Measurements from ENCODE around the gene EFNA4. TPM values are rescaled to one million over a fixed set of nuclear protein-coding genes. Genes with fewer than 3 reads are reported as not detected.

EFNA4 gene
- total and polyA plus RNA-seq, 2 experiments from 2014 or later, result 4.6 to 5.5 TPM

DNA sequence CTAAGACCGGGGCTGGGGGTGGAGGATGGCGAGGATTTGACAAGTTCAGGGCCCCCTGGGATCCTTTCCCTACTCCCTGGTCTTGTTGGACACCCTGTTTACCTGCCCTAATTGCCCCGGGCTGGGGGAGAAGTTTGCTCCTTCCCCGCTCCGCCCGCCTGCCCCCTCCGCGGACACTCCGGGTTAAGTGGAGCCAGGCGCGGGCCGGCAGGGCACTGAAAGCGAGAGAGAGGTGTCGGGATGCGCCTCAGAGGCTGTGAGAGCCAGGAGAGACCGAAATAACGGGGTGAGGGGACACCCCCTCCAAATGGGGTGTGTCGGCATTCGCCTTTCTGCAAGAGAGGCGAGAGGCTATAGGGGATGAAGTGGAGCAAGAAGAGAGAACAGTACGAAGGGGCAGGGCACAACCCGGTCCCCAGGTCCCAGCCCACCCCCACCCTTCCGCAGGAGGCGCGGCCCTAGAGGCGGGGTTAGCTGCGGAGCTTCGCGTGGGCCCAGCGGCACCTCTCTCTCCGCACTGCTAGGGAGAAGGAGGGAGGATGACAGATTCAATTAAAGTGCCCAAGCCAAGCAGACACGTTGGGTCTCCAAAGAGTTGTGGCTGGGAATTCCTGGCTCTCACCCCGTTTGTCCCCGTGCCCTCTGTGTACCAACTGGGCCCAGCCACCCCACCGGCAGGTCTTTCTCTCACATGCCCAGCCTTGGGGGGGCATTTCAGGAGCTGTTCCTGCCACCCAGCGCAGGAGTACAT, 18.9 kb downstream of the EFNA4 start:
- H3F3A ChIP-seq (ENCODE audit: insufficient read depth), result peaks cover 7% of the 10 kb centered on the region
- peaks cover 49% of the 10 kb centered on the region for H3K27me3 ChIP-seq (replicated peaks; ENCODE audit: insufficient read depth)
- H3K4me2 ChIP-seq (ENCODE audit: unreplicated experiment), result no peak overlapping the region
- H4K20me1 ChIP-seq (ENCODE audit: insufficient read depth), result no peaks in the 10 kb centered on the region
- H3K36me3 ChIP-seq (ENCODE audit: low read depth), result no peaks in the 10 kb centered on the region
- no peak overlapping the region for H3K4me3 ChIP-seq
- TF ChIP-seq EZH2phosphoT487 (IDR thresholded peaks at IDR 0.05; ENCODE audit: insufficient read depth, low read depth), result peak; percentile 93
- TF ChIP-seq EZH2 (IDR thresholded peaks at IDR 0.05; ENCODE audit: insufficient read depth, poor library complexity, severe bottlenecking), result no peak
- H3K27ac ChIP-seq, result no peak overlapping the region
- no peak overlapping the region for H3K9ac ChIP-seq
- DNase-seq, result peak; percentile 40
- in situ Hi-C loops (cut with MboI), result no loop called here
- WGBS, 2 experiments (ENCODE audit: low coverage in 1 of 2, low lambda C conversion rate in 2 of 2, missing lambda C conversion rate in 2 of 2), result 5 to 8% methylated on average over 36 of the region's 36 CpGs
- no peaks in the 10 kb centered on the region for H3K9me3 ChIP-seq (ENCODE audit: low read depth)
- no peaks in the 10 kb centered on the region for H3K9me2 ChIP-seq (ENCODE audit: insufficient read depth)
- H2AFZ ChIP-seq, result no peak overlapping the region
- H3K4me1 ChIP-seq (ENCODE audit: insufficient read depth), result peaks cover 5% of the 10 kb centered on the region; the same call in 1 of the 2 replicates
- H3K79me2 ChIP-seq (ENCODE audit: insufficient read depth), result no peaks in the 10 kb centered on the region

DNA sequence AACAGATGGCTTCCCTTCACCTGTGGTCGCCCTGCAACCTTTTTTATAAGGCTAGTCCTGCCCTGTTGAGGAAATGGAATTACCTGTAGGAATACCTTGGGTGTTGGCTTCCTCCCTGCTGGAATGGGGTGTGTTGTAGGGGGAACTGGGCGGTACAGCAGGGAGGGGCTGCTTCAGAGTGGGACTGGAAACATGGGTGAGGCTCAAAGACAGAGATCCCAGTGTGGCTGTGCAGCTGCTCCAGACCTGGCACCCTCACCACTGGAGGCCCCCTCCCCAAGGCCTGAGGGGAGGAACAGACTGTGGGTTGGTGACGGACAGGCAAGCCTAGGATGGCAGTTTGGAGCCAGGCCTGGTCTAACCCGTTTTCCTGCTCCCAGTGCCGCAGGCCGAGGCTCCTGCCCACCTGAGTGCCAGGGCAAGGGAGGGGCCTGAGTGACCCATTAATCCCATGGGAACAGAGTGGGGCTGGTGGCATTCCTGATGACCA, 19.6 kb downstream of the EFNA4 start:
- 45 to 48% methylated on average over 6 of the region's 6 CpGs for WGBS, 2 experiments (ENCODE audit: low coverage in 1 of 2, low lambda C conversion rate in 2 of 2, missing lambda C conversion rate in 2 of 2)
- no peaks in the 10 kb centered on the region for H3K9me3 ChIP-seq (ENCODE audit: low read depth)
- no peaks in the 10 kb centered on the region for H4K20me1 ChIP-seq (ENCODE audit: insufficient read depth)
- H3K27ac ChIP-seq, result no peak overlapping the region
- peaks cover 5% of the 10 kb centered on the region; the same call in 1 of the 2 replicates for H3K4me1 ChIP-seq (ENCODE audit: insufficient read depth)
- H3K9ac ChIP-seq, result no peak overlapping the region
- H3K4me3 ChIP-seq, result no peak overlapping the region
- TF ChIP-seq EZH2 (IDR thresholded peaks at IDR 0.05; ENCODE audit: insufficient read depth, poor library complexity, severe bottlenecking) (peak; percentile 37), EZH2phosphoT487 (IDR thresholded peaks at IDR 0.05; ENCODE audit: insufficient read depth, low read depth) (no peak)
- H3K9me2 ChIP-seq (ENCODE audit: insufficient read depth), result no peaks in the 10 kb centered on the region
- DNase-seq, result no peak
- H3K4me2 ChIP-seq (ENCODE audit: unreplicated experiment), result no peak overlapping the region
- H3K27me3 ChIP-seq (replicated peaks; ENCODE audit: insufficient read depth), result peaks cover 49% of the 10 kb centered on the region
- H3K79me2 ChIP-seq (ENCODE audit: insufficient read depth), result no peaks in the 10 kb centered on the region
- no peaks in the 10 kb centered on the region for H3K36me3 ChIP-seq (ENCODE audit: low read depth)
- in situ Hi-C loops (cut with MboI), result no loop called here
- H2AFZ ChIP-seq, result no peak overlapping the region
- peaks cover 7% of the 10 kb centered on the region for H3F3A ChIP-seq (ENCODE audit: insufficient read depth)

DNA sequence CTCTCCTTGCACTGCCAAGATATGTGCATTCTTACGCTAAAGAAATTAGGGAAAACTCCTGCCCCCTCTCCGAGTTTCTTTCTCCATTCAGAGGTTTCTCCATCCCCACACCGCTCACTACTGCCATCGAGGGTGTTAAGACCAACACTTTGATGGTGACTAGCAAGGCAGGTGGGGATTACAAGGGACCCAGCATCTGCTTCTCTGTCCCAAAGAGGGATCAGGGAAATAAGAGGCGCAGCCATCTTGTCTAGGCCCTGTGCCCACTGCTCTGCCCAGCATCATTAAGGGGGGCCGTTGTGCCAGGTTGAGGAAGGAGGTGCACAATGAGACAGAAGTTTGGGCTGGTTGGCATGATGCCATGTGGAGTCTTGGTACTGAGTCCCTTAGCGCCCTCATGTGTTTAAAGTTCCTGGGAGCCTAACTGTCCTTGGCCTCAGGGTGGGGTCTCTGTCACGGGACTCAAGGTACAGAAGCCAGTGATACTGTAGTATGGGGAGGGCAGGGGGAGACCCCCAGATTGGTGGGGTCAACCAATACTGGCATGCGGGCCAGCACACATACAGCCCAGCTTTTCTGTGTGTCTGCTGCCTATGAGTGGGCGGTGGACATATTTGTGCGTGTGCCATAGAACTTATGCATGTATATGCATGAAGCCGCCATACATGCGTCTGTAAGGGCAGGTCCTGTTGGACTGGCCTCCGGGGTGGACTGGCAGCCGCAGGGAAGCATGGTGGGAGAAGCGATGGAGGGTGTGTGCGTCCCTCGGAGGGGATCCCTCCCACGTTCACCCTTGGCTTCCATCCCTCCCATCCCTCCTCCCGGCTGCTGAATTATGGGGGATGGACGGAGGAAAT, 20.6 kb downstream of the EFNA4 start:
- Histone ChIP-seq H3K27me3 (replicated peaks; ENCODE audit: insufficient read depth) (peaks cover 49% of the 10 kb centered on the region), H3K4me2 (ENCODE audit: unreplicated experiment) (peak overlapping the region; percentile 64), H3K9me2 (ENCODE audit: insufficient read depth) (no peaks in the 10 kb centered on the region), H3K9ac (peak overlapping the region; percentile 26; the same call in 1 of the 2 replicates), H3K36me3 (ENCODE audit: low read depth) (no peaks in the 10 kb centered on the region), H2AFZ (peak overlapping the region; percentile 94), H3K27ac (no peak overlapping the region), H3K4me3 (peak overlapping the region; percentile 84), H3F3A (ENCODE audit: insufficient read depth) (peaks cover 7% of the 10 kb centered on the region; the same call in 1 of the 2 replicates), H3K79me2 (ENCODE audit: insufficient read depth) (no peaks in the 10 kb centered on the region), H3K4me1 (ENCODE audit: insufficient read depth) (peaks cover 3% of the 10 kb centered on the region; the same call in 1 of the 2 replicates), H4K20me1 (ENCODE audit: insufficient read depth) (no peaks in the 10 kb centered on the region), H3K9me3 (ENCODE audit: low read depth) (no peaks in the 10 kb centered on the region)
- in situ Hi-C loops (cut with MboI), result no loop called here
- TF ChIP-seq EZH2 (IDR thresholded peaks at IDR 0.05; ENCODE audit: insufficient read depth, poor library complexity, severe bottlenecking), result no peak
- TF ChIP-seq EZH2phosphoT487 (IDR thresholded peaks at IDR 0.05; ENCODE audit: insufficient read depth, low read depth), result no peak
- 29 to 30% methylated on average over 16 to 19 of the region's 21 CpGs for WGBS, 2 experiments (ENCODE audit: low coverage in 1 of 2, low lambda C conversion rate in 2 of 2, missing lambda C conversion rate in 2 of 2)
- DNase-seq, result peak; percentile 61

DNA sequence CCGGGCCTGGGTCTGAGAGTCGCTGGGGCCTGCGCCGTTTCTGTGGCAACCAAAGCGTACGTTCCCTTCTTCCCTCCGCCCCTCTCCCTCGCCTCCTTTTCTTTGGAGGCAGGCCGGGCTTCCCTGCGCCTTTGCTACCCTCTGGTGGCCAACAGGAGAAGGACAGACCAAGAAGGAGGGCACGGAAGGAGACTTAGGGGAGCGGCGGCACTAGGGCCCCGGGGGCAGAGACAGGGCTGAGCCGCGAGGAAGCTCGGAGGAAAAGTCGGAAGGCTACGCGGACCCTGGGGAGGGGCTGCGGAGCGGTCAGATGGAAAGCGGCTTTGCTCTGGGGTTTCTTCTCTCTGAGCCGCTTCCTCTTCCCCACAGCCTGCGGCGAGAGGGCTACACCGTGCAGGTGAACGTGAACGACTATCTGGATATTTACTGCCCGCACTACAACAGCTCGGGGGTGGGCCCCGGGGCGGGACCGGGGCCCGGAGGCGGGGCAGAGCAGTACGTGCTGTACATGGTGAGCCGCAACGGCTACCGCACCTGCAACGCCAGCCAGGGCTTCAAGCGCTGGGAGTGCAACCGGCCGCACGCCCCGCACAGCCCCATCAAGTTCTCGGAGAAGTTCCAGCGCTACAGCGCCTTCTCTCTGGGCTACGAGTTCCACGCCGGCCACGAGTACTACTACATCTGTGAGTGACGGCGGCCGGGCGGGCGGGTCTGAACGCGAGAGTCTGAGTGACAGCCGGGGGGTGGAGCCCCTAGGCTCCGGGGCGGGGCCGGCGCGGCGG, 21.4 kb downstream of the EFNA4 start:
- no peak for TF ChIP-seq EZH2 (IDR thresholded peaks at IDR 0.05; ENCODE audit: insufficient read depth, poor library complexity, severe bottlenecking)
- no peak for TF ChIP-seq EZH2phosphoT487 (IDR thresholded peaks at IDR 0.05; ENCODE audit: insufficient read depth, low read depth)
- in situ Hi-C loops (cut with MboI), result no loop called here
- peak overlapping the region; percentile 52 for H3K27ac ChIP-seq

More for the DNA sequence above, 21.4 kb downstream of the EFNA4 start:
- Histone ChIP-seq H3K9me3 (ENCODE audit: low read depth) (no peaks in the 10 kb centered on the region), H3K4me2 (ENCODE audit: unreplicated experiment) (peak overlapping the region; percentile 64), H3K4me1 (ENCODE audit: insufficient read depth) (no peaks in the 10 kb centered on the region), H3K27me3 (replicated peaks; ENCODE audit: insufficient read depth) (peaks cover 41% of the 10 kb centered on the region), H3K79me2 (ENCODE audit: insufficient read depth) (no peaks in the 10 kb centered on the region), H2AFZ (peak overlapping the region; percentile 94), H3F3A (ENCODE audit: insufficient read depth) (peaks cover 7% of the 10 kb centered on the region; the same call in 1 of the 2 replicates), H3K9ac (peak overlapping the region; percentile 71), H3K4me3 (peak overlapping the region; percentile 84), H3K36me3 (ENCODE audit: low read depth) (no peaks in the 10 kb centered on the region), H3K9me2 (ENCODE audit: insufficient read depth) (no peaks in the 10 kb centered on the region), H4K20me1 (ENCODE audit: insufficient read depth) (no peaks in the 10 kb centered on the region)
- DNase-seq, result peak; percentile 95
- WGBS, 2 experiments (ENCODE audit: low coverage in 1 of 2, low lambda C conversion rate in 2 of 2, missing lambda C conversion rate in 2 of 2), result 3% methylated on average over 47 to 51 of the region's 67 CpGs

All from GM23248 (cell line).